HEK293T (cell line): Measurements from ENCODE around the gene RPLP2.

Experiments used
- FOXA1 ChIP-seq: fragments of 450-650 bp; IDR thresholded peaks from 2 replicates; pipeline ENCODE4 v1.6.1; 2016; ENCODE audit warnings: mild to moderate bottlenecking
- TARDBP ChIP-seq: fragments of 450-650 bp; IDR thresholded peaks from 2 replicates; pipeline ENCODE4 v1.6.1; 2016
- ZNF384 ChIP-seq: fragments of 450-650 bp; IDR thresholded peaks from 2 replicates; pipeline ENCODE4 v1.6.1; 2016

DNA sequence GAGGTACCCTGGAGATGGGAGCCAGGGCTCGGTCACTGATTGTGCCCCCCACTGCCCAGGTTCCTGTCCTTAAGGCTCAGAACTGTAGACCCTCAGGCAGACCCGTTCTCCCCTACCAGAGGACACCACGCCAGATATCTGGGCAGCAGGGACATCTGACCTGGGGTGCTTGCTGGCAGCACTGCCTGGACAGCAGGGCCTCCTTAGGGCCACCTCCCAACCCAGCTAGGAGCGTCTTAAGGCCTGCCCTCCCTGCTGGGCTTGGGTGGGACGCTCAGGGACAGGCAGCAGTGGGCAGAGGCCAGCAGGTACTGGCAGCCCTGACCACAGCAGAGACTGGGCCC lies 29.5 kb downstream of the RPLP2 start:
- TF ChIP-seq FOXA1 (no peak), TARDBP (no peak), ZNF384 (no peak)
